22Rv1 (cell line): ENCODE measurements around the gene PIK3AP1.

Experiments used
- CTCF ChIP-seq: fragments of 450-650 bp; IDR thresholded peaks from 2 replicates; pipeline ENCODE4 v1.5.1; 2017; ENCODE audit warnings: mild to moderate bottlenecking
- ZFX ChIP-seq: fragments of 450-650 bp; IDR thresholded peaks from 2 replicates; pipeline ENCODE4 v1.6.1; 2017; ENCODE audit warnings: antibody characterized with exemption, borderline replicate concordance

GRCh38 chr10:96588060-96588554 is 132.2 kb downstream of the PIK3AP1 start:
- no peak for TF ChIP-seq CTCF
- TF ChIP-seq ZFX: no peak
